CD14-positive monocyte (primary cell): ENCODE results near the gene SPRR2E. TPM values are rescaled to one million over a fixed set of nuclear protein-coding genes. Genes with fewer than 3 reads are reported as not detected.

Experiments used
- DNase-seq, 3 donors: peaks; one replicate each; pipeline ENCODE4 v3.0.0-alpha.2; 2011 to 2022
- H2AFZ ChIP-seq: 2 replicates; pipeline ENCODE4 v1.6.0; 2012; ENCODE audit warnings: mild to moderate bottlenecking, low read depth, low read length, inconsistent platforms; ENCODE audit not compliant: insufficient read depth, poor library complexity, severe bottlenecking
- H3K27ac ChIP-seq, 2 donors: 1 replicate in 1 of 2; 2 replicates in 1 of 2; pipeline ENCODE4 v1.5.1; 2012 to 2013; ENCODE audit warnings: low read length in 2 of 2, control low read depth in 1 of 2, inconsistent platforms in 1 of 2, low read depth in 1 of 2, mild to moderate bottlenecking in 1 of 2
- H3K27me3 ChIP-seq, 2 donors: one replicate each; pipeline versions ENCODE4 v1.6.0 to v1.6.1; 2011 to 2013; ENCODE audit warnings: low read length in 2 of 2; ENCODE audit not compliant: control insufficient read depth in 2 of 2, insufficient read depth in 2 of 2
- H3K36me3 ChIP-seq, 2 donors: replicated peaks in 1 of 2; 1 replicate in 1 of 2; 2 replicates in 1 of 2; pipeline versions ENCODE4 v1.5.1 to v1.6.1; 2012 to 2013; ENCODE audit warnings: low read length in 2 of 2, control low read depth in 1 of 2, inconsistent platforms in 1 of 2, mild to moderate bottlenecking in 1 of 2; ENCODE audit not compliant: insufficient read depth in 2 of 2, control insufficient read depth in 1 of 2
- H3K4me1 ChIP-seq, 2 donors: 1 replicate in 1 of 2; 2 replicates in 1 of 2; pipeline versions ENCODE4 v1.5.1 to v1.6.1; 2012 to 2013; ENCODE audit warnings: low read length in 2 of 2, control low read depth in 1 of 2, inconsistent platforms in 1 of 2, mild to moderate bottlenecking in 1 of 2, moderate library complexity in 1 of 2; ENCODE audit not compliant: insufficient read depth in 2 of 2, control insufficient read depth in 1 of 2
- H3K4me2 ChIP-seq: replicated peaks from 2 replicates; pipeline ENCODE3; 2012; ENCODE audit warnings: low read length, moderate library complexity, mild to moderate bottlenecking; ENCODE audit not compliant: poor library complexity, severe bottlenecking; ENCODE audit errors: extremely low read depth
- H3K4me3 ChIP-seq, 3 experiments: fragments of 200-600 bp in 1 of 3; sonication (generic) in 1 of 3; replicated peaks in 1 of 3; 1 replicate in 2 of 3; 2 replicates in 1 of 3; pipeline ENCODE4 v1.5.1; 2011 to 2013; ENCODE audit warnings: low read length in 3 of 3, mild to moderate bottlenecking in 3 of 3, control low read depth in 2 of 3, low read depth in 2 of 3, inconsistent platforms in 1 of 3, moderate library complexity in 1 of 3
- H3K79me2 ChIP-seq: 2 replicates; pipeline ENCODE4 v1.6.0; 2012; ENCODE audit warnings: mild to moderate bottlenecking, control low read depth, inconsistent platforms, low read length, moderate library complexity; ENCODE audit not compliant: insufficient read depth
- H3K9ac ChIP-seq: 2 replicates; pipeline ENCODE4 v1.6.0; 2017; ENCODE audit warnings: low read length, mild to moderate bottlenecking; ENCODE audit not compliant: insufficient read depth, poor library complexity, severe bottlenecking
- H3K9me3 ChIP-seq, 2 donors: replicated peaks in 1 of 2; 1 replicate in 1 of 2; 2 replicates in 1 of 2; pipeline versions ENCODE4 v1.5.1 to v1.6.1; 2012 to 2013; ENCODE audit warnings: low read length in 2 of 2, control low read depth in 1 of 2; ENCODE audit not compliant: control insufficient read depth in 1 of 2, insufficient read depth in 1 of 2
- H4K20me1 ChIP-seq: 2 replicates; pipeline ENCODE4 v1.6.0; 2012; ENCODE audit warnings: mild to moderate bottlenecking, low read length, control low read depth, moderate library complexity; ENCODE audit not compliant: insufficient read depth
- H3K27ac Mint-ChIP-seq, 7 donors: one replicate each; pipeline ENCODE4 v1.8.0; 2020; ENCODE audit warnings: mild to moderate bottlenecking in 7 of 7, mixed read lengths in 7 of 7, moderate library complexity in 6 of 7, inconsistent platforms in 2 of 7
- H3K27me3 Mint-ChIP-seq, 3 donors: one replicate each; pipeline ENCODE4 v1.8.0; 2021 to 2022; ENCODE audit warnings: low read depth in 3 of 3, mild to moderate bottlenecking in 3 of 3, mixed read lengths in 3 of 3, moderate library complexity in 3 of 3, inconsistent platforms in 1 of 3
- H3K36me3 Mint-ChIP-seq, 2 donors: one replicate each; pipeline ENCODE4 v1.8.0; 2020; ENCODE audit warnings: mixed read lengths in 2 of 2, inconsistent platforms in 1 of 2, mild to moderate bottlenecking in 1 of 2
- H3K4me1 Mint-ChIP-seq: one replicate; pipeline ENCODE4 v1.8.0; 2020; ENCODE audit warnings: mild to moderate bottlenecking, mixed read lengths
- H3K4me3 Mint-ChIP-seq, 2 donors: one replicate each; pipeline ENCODE4 v1.8.0; 2020; ENCODE audit warnings: mild to moderate bottlenecking in 2 of 2, mixed read lengths in 2 of 2, moderate library complexity in 1 of 2
- H3K9me3 Mint-ChIP-seq, 7 donors: one replicate each; pipeline ENCODE4 v1.8.0; 2020 to 2022; ENCODE audit warnings: mixed read lengths in 7 of 7, mild to moderate bottlenecking in 6 of 7, moderate library complexity in 6 of 7, inconsistent platforms in 2 of 7
- WGBS: methylation state at CpG from one replicate; pipeline ENCODE4 v1.1.5; 2013; ENCODE audit warnings: missing lambda C conversion rate; ENCODE audit not compliant: insufficient coverage; 5-methylcytosine and 5-hydroxymethylcytosine counted together
- intact Hi-C, 2 donors: fragments of 100-400 bp; cut with micrococcal nuclease; formaldehyde crosslinking; loops; one replicate each; pipeline versions ENCODE4 v1.15.0 to v1.15.1; 2023
- polyA minus RNA-seq: library from RNA; depleted of rRNA, polyadenylated mRNA; stranded (reverse); fragments of >200 nt; gene quantifications from 2 replicates; pipeline ENCODE4 v1.2.3, GENCODE V29; 2012
- polyA plus RNA-seq, 3 donors: library from polyadenylated mRNA; depleted of rRNA in 1 of 3; unstranded in 2 of 3; stranded (reverse) in 1 of 3; fragments of 300-500 nt in 2 of 3; fragments of >200 nt in 1 of 3; fragmentation: Illumina TruSeq in 2 of 3; gene quantifications; 1 replicate in 2 of 3; 2 replicates in 1 of 3; pipeline ENCODE4 v1.2.3, GENCODE V29; 2012 to 2021
- total RNA-seq, 12 experiments: library from RNA in 1 of 12; stranded (reverse) in 1 of 12; fragments of 120-200 nt in 1 of 12; gene quantifications; one replicate each; pipeline ENCODE4 v1.2.4 and lab custom pipeline; 2013 to 2026; ENCODE audit warnings: mixed read lengths in 6 of 12, inconsistent platforms in 1 of 12
- TF ChIP-seq, protein P1 (sequence below): fragments of 200-600 bp; IDR thresholded peaks from one replicate; pipeline ENCODE4 v1.8.0; 2022; ENCODE audit warnings: antibody characterized with exemption, mild to moderate bottlenecking

SPRR2E gene
- total RNA-seq (2013): not detected
- polyA plus RNA-seq: not detected
- polyA minus RNA-seq: not detected in 2 replicates
- total RNA-seq (lab: John Stamatoyannopoulos, UW): 0 to 0.45 (median 0) reads per million in 11 experiments

- no peaks in the 10 kb centered on the region for H3K36me3 Mint-ChIP-seq
- H3K79me2 ChIP-seq: no peaks in the 10 kb centered on the region
- TF ChIP-seq, protein P1, sequence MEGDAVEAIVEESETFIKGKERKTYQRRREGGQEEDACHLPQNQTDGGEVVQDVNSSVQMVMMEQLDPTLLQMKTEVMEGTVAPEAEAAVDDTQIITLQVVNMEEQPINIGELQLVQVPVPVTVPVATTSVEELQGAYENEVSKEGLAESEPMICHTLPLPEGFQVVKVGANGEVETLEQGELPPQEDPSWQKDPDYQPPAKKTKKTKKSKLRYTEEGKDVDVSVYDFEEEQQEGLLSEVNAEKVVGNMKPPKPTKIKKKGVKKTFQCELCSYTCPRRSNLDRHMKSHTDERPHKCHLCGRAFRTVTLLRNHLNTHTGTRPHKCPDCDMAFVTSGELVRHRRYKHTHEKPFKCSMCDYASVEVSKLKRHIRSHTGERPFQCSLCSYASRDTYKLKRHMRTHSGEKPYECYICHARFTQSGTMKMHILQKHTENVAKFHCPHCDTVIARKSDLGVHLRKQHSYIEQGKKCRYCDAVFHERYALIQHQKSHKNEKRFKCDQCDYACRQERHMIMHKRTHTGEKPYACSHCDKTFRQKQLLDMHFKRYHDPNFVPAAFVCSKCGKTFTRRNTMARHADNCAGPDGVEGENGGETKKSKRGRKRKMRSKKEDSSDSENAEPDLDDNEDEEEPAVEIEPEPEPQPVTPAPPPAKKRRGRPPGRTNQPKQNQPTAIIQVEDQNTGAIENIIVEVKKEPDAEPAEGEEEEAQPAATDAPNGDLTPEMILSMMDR: no peak
- H3K4me2 ChIP-seq: no peak within 1 kb of the TSS
- H4K20me1 ChIP-seq: no peaks in the 10 kb centered on the region
- no peaks in the 10 kb centered on the region for H3K4me1 Mint-ChIP-seq
- no peak within 1 kb of the TSS for H3K27ac ChIP-seq
- H3K27ac Mint-ChIP-seq: no peak within 1 kb of the TSS
- no peak within 1 kb of the TSS for H3K4me3 ChIP-seq
- intact Hi-C loops: no loop called here
- H3K27me3 ChIP-seq: no peaks in the 10 kb centered on the region
- H3K36me3 ChIP-seq: no peaks in the 10 kb centered on the region
- DNase-seq: no peak
- no peaks in the 10 kb centered on the region for H3K9me3 Mint-ChIP-seq
- H2AFZ ChIP-seq: no peak within 1 kb of the TSS
- H3K9me3 ChIP-seq: no peaks in the 10 kb centered on the region
- H3K4me1 ChIP-seq: no peaks in the 10 kb centered on the region
- H3K9ac ChIP-seq: no peak within 1 kb of the TSS
- no peak within 1 kb of the TSS for H3K4me3 Mint-ChIP-seq
- peaks cover 2 to 5% (median 4%) of the 10 kb centered on the region in 3 donors for H3K27me3 Mint-ChIP-seq
Measured at GRCh38 chr1:153094426-153094825, at the start of gene SPRR2E. TSS of gene SPRR2E (minus strand) at chr1:153094526. CDS start at chr1:153093751, 775 bp downstream.

- H3K27ac ChIP-seq: no peak overlapping the region
- H3K27me3 Mint-ChIP-seq: peaks cover 7 to 35% (median 7%) of the 10 kb centered on the region in 3 donors
- no peaks in the 10 kb centered on the region for H3K79me2 ChIP-seq
- no peaks in the 10 kb centered on the region for H3K4me1 Mint-ChIP-seq
- no peaks in the 10 kb centered on the region for H3K36me3 Mint-ChIP-seq
- H3K27me3 ChIP-seq: peaks cover 2 to 11% of the 10 kb centered on the region in 2 donors
- no peak for DNase-seq
- WGBS: 100% methylated on average over 1 of the region's 3 CpGs
- TF ChIP-seq, protein P1: no peak
- H3K4me3 Mint-ChIP-seq: no peak overlapping the region
- H2AFZ ChIP-seq: no peak overlapping the region
- H3K4me1 ChIP-seq: no peaks in the 10 kb centered on the region
- intact Hi-C loops: no loop called here
- no peak overlapping the region for H3K4me3 ChIP-seq
- no peak overlapping the region for H3K9ac ChIP-seq
- no peaks in the 10 kb centered on the region for H4K20me1 ChIP-seq
- H3K4me2 ChIP-seq: no peak overlapping the region
- peaks cover 0 to 2% (median 0%) of the 10 kb centered on the region in 7 donors for H3K9me3 Mint-ChIP-seq
- no peaks in the 10 kb centered on the region for H3K9me3 ChIP-seq
- H3K36me3 ChIP-seq: no peaks in the 10 kb centered on the region
- no peak overlapping the region for H3K27ac Mint-ChIP-seq
Measured at GRCh38 chr1:153141377-153141776, 47.1 kb upstream of the SPRR2E start.
